ENCODE measurements around the gene CACNA1I.

The CACNA1I gene

DNA sequence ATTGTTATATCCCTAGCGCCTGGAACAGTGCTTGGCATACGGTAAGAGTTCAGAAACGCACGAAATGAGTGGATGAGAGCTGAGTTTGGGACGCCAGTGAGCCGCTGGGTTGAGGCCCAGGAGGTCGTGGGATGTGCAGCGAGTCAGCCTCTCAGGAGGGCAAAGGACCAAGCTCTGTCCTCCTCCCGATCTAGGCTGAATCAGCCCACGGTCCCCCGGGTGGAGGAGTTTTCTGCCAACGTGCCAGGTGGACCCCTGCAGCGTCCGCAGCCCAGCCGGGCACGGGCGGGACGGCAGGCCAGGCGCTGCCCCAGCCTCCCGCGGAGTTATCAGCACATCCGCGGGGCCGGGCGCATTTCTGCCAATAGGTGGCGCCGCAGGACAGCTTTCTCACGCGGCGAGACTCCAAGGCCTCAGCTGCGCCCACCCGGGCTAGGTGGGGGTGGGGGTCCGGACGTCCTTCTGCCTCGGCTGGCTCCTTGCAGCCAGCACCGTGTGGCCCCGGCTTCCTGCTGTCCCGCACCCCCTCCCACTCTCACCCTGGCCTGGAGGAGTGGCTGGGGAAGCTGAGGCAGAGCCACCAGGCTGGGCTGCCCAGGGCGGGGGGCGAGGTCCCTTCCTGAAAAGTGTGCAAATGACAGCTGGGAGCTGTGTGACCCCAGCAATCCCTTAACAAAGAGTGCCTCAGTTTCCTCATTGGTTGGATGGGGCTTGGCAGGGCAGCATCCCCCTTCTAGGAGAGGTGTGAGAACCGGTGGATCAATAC lies 35.8 kb upstream of the CACNA1I start (continued):
- TF ChIP-seq ZNF426 (tag by site-specific recombination; IDR thresholded peaks at IDR 0.05) (no peak), ZXDB (tag by site-specific recombination; IDR thresholded peaks at IDR 0.05) (peak; percentile 47; the same call in 1 of the 2 replicates), ZNF366 (tag by site-specific recombination; conservative IDR thresholded peaks at IDR 0.05) (no peak), CTCF (tag by site-specific recombination; IDR thresholded peaks at IDR 0.05) (peak; percentile 99), ZNF624 (tag by site-specific recombination; IDR thresholded peaks at IDR 0.05) (no peak), ZNF169 (tag by site-specific recombination; IDR thresholded peaks at IDR 0.05) (no peak), ZNF501 (tag by site-specific recombination; IDR thresholded peaks at IDR 0.05) (no peak), ZNF514 (tag by site-specific recombination; IDR thresholded peaks at IDR 0.05) (no peak), ZNF677 (tag by site-specific recombination; IDR thresholded peaks at IDR 0.05) (no peak), PRDM10 (tag by site-specific recombination; IDR thresholded peaks at IDR 0.05) (no peak), ZNF830 (tag by site-specific recombination; IDR thresholded peaks at IDR 0.05; ENCODE audit: low read depth) (no peak), ZNF146 (tag by site-specific recombination; IDR thresholded peaks at IDR 0.05) (no peak), ZNF791 (tag by site-specific recombination; IDR thresholded peaks at IDR 0.05) (no peak), ZNF341 (tag by site-specific recombination; IDR thresholded peaks at IDR 0.05; ENCODE audit: low read depth) (no peak), PRDM1 (tag by site-specific recombination; IDR thresholded peaks at IDR 0.05) (no peak), SP7 (tag by site-specific recombination; IDR thresholded peaks at IDR 0.05) (peak; percentile 74), ZSCAN30 (tag by site-specific recombination; IDR thresholded peaks at IDR 0.05) (no peak), KLF17 (tag by site-specific recombination; IDR thresholded peaks at IDR 0.05) (peak; percentile 83), ZSCAN4 (tag by site-specific recombination; IDR thresholded peaks at IDR 0.05) (0 out of 2 replicates have a peak, but pooled peaks have one; percentile 27)
- TF ChIP-seq, protein P1, sequence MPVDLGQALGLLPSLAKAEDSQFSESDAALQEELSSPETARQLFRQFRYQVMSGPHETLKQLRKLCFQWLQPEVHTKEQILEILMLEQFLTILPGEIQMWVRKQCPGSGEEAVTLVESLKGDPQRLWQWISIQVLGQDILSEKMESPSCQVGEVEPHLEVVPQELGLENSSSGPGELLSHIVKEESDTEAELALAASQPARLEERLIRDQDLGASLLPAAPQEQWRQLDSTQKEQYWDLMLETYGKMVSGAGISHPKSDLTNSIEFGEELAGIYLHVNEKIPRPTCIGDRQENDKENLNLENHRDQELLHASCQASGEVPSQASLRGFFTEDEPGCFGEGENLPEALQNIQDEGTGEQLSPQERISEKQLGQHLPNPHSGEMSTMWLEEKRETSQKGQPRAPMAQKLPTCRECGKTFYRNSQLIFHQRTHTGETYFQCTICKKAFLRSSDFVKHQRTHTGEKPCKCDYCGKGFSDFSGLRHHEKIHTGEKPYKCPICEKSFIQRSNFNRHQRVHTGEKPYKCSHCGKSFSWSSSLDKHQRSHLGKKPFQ (tag by site-specific recombination; IDR thresholded peaks at IDR 0.05), result no peak
- TF ChIP-seq, protein P2, sequence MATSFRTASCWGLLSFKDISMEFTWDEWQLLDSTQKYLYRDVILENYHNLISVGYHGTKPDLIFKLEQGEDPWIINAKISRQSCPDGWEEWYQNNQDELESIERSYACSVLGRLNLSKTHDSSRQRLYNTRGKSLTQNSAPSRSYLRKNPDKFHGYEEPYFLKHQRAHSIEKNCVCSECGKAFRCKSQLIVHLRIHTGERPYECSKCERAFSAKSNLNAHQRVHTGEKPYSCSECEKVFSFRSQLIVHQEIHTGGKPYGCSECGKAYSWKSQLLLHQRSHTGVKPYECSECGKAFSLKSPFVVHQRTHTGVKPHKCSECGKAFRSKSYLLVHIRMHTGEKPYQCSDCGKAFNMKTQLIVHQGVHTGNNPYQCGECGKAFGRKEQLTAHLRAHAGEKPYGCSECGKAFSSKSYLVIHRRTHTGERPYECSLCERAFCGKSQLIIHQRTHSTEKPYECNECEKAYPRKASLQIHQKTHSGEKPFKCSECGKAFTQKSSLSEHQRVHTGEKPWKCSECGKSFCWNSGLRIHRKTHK (tag by site-specific recombination; IDR thresholded peaks at IDR 0.05), result no peak
- TF ChIP-seq, protein P3, sequence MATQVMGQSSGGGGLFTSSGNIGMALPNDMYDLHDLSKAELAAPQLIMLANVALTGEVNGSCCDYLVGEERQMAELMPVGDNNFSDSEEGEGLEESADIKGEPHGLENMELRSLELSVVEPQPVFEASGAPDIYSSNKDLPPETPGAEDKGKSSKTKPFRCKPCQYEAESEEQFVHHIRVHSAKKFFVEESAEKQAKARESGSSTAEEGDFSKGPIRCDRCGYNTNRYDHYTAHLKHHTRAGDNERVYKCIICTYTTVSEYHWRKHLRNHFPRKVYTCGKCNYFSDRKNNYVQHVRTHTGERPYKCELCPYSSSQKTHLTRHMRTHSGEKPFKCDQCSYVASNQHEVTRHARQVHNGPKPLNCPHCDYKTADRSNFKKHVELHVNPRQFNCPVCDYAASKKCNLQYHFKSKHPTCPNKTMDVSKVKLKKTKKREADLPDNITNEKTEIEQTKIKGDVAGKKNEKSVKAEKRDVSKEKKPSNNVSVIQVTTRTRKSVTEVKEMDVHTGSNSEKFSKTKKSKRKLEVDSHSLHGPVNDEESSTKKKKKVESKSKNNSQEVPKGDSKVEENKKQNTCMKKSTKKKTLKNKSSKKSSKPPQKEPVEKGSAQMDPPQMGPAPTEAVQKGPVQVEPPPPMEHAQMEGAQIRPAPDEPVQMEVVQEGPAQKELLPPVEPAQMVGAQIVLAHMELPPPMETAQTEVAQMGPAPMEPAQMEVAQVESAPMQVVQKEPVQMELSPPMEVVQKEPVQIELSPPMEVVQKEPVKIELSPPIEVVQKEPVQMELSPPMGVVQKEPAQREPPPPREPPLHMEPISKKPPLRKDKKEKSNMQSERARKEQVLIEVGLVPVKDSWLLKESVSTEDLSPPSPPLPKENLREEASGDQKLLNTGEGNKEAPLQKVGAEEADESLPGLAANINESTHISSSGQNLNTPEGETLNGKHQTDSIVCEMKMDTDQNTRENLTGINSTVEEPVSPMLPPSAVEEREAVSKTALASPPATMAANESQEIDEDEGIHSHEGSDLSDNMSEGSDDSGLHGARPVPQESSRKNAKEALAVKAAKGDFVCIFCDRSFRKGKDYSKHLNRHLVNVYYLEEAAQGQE (tag by site-specific recombination; IDR thresholded peaks at IDR 0.05), result no peak
- TF ChIP-seq, protein P4, sequence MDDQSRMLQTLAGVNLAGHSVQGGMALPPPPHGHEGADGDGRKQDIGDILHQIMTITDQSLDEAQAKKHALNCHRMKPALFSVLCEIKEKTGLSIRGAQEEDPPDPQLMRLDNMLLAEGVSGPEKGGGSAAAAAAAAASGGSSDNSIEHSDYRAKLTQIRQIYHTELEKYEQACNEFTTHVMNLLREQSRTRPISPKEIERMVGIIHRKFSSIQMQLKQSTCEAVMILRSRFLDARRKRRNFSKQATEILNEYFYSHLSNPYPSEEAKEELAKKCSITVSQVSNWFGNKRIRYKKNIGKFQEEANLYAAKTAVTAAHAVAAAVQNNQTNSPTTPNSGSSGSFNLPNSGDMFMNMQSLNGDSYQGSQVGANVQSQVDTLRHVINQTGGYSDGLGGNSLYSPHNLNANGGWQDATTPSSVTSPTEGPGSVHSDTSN (CRISPR knock-in tag; IDR thresholded peaks at IDR 0.05), result no peak; the same call in 1 of the 2 replicates

All from HEK293 (cell line).